Neutrophil (primary cell): ENCODE measurements around the gene CD3G.
A peak's percentile ranks its signal among the peaks of the same experiment; 100 is the strongest.

ENCODE experiments used
- H3K27ac ChIP-seq: fragments of 200-600 bp; sonication (generic); 2 replicates; pipeline ENCODE4 v1.5.1; 2016; ENCODE audit warnings: mild to moderate bottlenecking, moderate library complexity
- H3K27me3 ChIP-seq: fragments of 200-600 bp; sonication (generic); 2 replicates; pipeline ENCODE4 v1.6.0; 2016; ENCODE audit warnings: mild to moderate bottlenecking
- H3K36me3 ChIP-seq: fragments of 200-600 bp; sonication (generic); 2 replicates; pipeline ENCODE4 v1.5.1; 2017
- H3K4me1 ChIP-seq, 2 experiments: fragments of 200-600 bp in 1 of 2; sonication (generic) in 1 of 2; 1 replicate in 1 of 2; 2 replicates in 1 of 2; pipeline versions ENCODE4 v1.5.1 to v1.6.1; 2013 to 2016; ENCODE audit warnings: low read depth in 1 of 2, low read length in 1 of 2, mild to moderate bottlenecking in 1 of 2, moderate library complexity in 1 of 2; ENCODE audit not compliant: control insufficient read depth in 1 of 2, insufficient read depth in 1 of 2
- H3K4me3 ChIP-seq, 2 experiments: fragments of 200-600 bp in 1 of 2; sonication (generic) in 1 of 2; 1 replicate in 1 of 2; 2 replicates in 1 of 2; pipeline ENCODE4 v1.5.1; 2013 to 2016; ENCODE audit warnings: low read depth in 1 of 2, low read length in 1 of 2, mild to moderate bottlenecking in 1 of 2, moderate library complexity in 1 of 2
- H3K9me3 ChIP-seq: fragments of 200-600 bp; sonication (generic); 2 replicates; pipeline ENCODE4 v1.5.1; 2016
- TF ChIP-seq, protein P1 (sequence below): fragments of 200-600 bp; sonication (generic); IDR thresholded peaks from 2 replicates; pipeline ENCODE4 v1.5.1; 2016; ENCODE audit warnings: antibody characterized with exemption

Gene CD3G

DNA sequence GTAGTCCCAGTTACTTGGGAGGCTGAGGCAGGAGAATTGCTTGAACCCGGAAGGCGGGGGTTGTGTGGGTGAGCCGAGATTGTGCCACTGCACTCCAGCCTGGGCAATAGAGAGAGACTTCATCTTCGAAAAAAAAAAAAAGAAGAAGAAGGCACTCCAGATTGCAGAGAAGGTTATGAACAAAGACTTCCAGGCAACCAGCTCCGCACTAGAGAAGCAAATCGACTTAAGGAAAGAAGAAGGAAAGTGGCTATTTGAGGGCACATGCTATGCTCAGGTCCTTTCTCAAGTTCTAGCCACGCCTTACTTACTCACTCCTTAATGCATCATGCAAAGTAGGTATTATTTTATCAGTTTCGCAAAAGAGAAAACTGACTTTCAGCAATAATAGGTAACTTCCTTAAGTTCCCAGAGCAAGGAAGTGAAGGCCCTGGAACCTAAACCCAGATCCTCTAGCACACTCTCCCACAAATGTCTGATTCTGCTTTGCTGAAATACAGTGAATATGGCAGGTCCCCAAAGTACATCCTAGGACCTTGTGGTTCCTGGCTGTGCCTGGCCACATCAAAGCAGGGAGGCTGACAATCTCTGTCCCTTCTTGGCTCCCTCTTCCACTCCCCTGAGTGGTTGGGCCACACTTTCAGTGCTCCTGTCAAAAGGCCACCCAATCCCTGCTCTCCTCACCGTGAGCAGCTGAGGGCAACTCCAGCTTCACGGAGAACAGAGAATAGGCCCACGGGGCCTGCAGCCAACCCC lies 25.4 kb upstream of the CD3G start:
- no peaks in the 10 kb centered on the region for H3K36me3 ChIP-seq
- peaks cover 36% of the 10 kb centered on the region for H3K27me3 ChIP-seq
- TF ChIP-seq, protein P1, sequence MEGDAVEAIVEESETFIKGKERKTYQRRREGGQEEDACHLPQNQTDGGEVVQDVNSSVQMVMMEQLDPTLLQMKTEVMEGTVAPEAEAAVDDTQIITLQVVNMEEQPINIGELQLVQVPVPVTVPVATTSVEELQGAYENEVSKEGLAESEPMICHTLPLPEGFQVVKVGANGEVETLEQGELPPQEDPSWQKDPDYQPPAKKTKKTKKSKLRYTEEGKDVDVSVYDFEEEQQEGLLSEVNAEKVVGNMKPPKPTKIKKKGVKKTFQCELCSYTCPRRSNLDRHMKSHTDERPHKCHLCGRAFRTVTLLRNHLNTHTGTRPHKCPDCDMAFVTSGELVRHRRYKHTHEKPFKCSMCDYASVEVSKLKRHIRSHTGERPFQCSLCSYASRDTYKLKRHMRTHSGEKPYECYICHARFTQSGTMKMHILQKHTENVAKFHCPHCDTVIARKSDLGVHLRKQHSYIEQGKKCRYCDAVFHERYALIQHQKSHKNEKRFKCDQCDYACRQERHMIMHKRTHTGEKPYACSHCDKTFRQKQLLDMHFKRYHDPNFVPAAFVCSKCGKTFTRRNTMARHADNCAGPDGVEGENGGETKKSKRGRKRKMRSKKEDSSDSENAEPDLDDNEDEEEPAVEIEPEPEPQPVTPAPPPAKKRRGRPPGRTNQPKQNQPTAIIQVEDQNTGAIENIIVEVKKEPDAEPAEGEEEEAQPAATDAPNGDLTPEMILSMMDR: no peak
- peaks cover 20 to 38% of the 10 kb centered on the region in 2 experiments for H3K4me1 ChIP-seq
- no peaks in the 10 kb centered on the region for H3K9me3 ChIP-seq
- H3K27ac ChIP-seq: peak overlapping the region; percentile 66
- no peak overlapping the region for H3K4me3 ChIP-seq

DNA sequence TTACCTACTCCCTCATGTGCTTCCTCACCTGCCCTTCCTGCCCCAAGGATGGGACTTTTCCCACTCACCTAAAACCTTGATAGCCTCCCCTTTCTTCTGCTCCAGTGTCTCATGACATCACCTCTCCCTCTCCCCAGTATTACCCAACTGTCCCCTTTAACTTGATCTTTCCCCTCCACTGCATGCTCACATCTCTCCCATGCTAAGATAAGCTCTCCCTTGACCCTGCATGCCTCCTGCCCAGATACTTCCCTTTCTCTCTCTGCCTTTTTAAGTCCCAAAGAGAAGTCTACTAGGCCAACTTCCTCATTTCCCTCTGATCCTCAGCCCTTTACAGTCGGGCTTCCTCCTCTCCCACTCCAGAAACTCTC lies 24.8 kb upstream of the CD3G start:
- peak overlapping the region; percentile 66 for H3K27ac ChIP-seq
- H3K27me3 ChIP-seq: peaks cover 31% of the 10 kb centered on the region
- H3K4me1 ChIP-seq: peaks cover 20 to 38% of the 10 kb centered on the region in 2 experiments
- H3K36me3 ChIP-seq: no peaks in the 10 kb centered on the region
- TF ChIP-seq, protein P1: no peak
- H3K9me3 ChIP-seq: no peaks in the 10 kb centered on the region
- H3K4me3 ChIP-seq: no peak overlapping the region

DNA sequence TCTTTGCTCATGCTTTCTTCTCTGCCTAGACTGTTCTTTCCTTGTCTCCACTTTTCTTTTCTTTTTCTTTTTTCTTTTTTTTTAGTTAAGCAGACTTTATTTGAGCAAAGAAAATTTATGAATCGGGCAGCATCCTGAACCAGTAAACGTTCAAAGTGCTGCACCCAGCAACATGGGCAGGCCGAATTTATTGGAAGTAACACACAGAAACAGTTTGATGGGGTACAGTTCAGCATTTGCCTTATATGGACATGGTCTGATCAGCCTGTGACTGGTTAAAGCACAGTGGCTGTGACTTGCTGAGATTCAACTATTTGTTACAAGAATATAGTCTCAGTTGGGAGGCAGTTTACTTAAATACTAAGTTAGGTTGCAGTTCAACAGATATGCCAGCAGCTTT lies 23.6 kb upstream of the CD3G start:
- H3K4me3 ChIP-seq: no peak overlapping the region

DNA sequence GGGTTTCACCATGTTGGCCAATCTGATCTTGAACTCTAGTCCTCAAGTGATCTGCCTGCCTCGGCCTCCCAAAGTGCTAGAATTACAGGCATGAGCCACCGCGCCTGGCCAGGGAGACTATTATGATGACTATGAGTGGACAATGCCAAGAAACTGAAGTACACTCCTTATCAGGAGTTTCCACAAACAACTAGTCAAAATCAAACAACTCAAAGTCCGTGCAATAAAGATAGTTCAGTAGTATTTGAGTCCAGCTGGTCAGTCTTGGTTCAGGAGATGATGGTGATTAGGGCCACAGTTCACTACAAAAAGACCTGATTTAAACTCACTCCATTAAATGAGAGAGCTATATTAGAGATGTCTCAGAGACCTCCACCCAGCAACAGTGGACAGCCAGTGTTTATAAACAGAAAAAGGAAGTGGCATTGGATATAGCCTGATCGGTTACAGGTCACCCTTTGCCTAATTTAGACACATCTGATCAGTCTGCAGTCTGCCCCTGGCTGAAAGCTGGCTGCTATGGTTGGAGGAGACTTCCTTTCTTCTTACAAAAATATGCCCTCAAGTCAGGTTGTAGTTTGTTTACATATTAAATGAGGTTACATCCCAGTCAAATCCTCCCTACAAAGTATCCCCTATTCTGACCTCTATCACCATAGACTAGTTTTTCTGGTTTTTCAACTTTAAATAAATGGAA lies 22.6 kb upstream of the CD3G start:
- TF ChIP-seq, protein P1: no peak
- no peak overlapping the region for H3K27ac ChIP-seq
- peaks cover 18 to 26% of the 10 kb centered on the region in 2 experiments for H3K4me1 ChIP-seq

More for the DNA sequence above, 23.6 kb upstream of the CD3G start:
- TF ChIP-seq, protein P1: no peak
- Histone ChIP-seq H3K4me1 (peaks cover 20 to 35% of the 10 kb centered on the region in 2 experiments), H3K9me3 (no peaks in the 10 kb centered on the region), H3K27me3 (peaks cover 19% of the 10 kb centered on the region), H3K36me3 (no peaks in the 10 kb centered on the region), H3K27ac (no peak overlapping the region)

DNA sequence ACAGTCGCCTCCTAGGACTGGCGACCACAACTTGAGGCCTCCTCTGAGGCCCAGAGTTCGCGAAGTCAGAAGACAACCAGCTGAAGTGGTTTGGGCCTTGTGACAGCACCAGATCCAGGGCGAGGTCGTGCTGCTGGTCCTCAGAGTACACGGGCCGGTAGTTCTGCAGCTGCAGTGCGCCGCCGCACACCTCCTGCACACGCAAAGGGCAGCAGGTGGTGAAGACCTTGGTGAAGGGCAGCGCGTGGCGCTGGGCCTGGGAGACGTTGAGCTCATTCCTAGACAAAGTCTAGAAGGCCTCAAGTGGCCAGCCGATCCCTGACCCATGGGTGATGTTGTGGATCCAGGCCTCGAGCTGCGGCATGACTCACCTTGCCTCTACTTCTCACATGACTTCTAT lies 21.4 kb upstream of the CD3G start:
- Histone ChIP-seq H3K27me3 (no peaks in the 10 kb centered on the region), H3K9me3 (no peaks in the 10 kb centered on the region), H3K4me3 (no peak overlapping the region), H3K27ac (no peak overlapping the region), H3K4me1 (peaks cover 11 to 17% of the 10 kb centered on the region in 2 experiments), H3K36me3 (no peaks in the 10 kb centered on the region)
- TF ChIP-seq, protein P1: no peak

More for the DNA sequence above, 22.6 kb upstream of the CD3G start:
- Histone ChIP-seq H3K4me3 (no peak overlapping the region), H3K36me3 (no peaks in the 10 kb centered on the region), H3K27me3 (peaks cover 8% of the 10 kb centered on the region), H3K9me3 (no peaks in the 10 kb centered on the region)
